Measurements from ENCODE around the gene UTS2B.

UTS2B gene

DNA sequence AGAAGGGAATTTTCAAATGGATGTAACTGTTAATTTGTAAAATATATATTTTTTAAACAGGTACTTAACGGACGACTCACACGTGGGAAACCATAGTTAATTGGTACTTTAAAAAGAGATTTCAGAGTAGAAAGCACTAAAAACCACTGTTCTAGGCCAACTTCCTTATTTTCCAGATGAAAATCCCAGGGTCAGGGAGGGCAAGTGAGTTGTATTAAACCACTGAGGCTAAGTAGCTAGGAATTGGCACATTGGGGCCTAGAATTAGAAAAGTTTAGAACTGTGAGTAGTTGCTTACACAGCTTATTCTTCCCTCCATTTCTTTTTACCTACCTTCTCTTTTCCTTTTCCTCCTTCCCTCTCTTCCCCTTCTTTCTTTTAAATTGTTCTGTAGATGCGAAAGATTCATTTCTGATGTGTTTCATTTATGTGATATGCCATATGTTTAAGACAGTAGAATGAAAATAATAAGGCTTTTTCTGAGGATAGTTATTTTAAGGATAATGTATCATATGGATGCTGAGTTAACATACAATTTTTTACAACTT, 4.1 kb upstream of the UTS2B start:
- Histone ChIP-seq H3K4me3 (ENCODE audit: low read depth, low read length) (no peak overlapping the region), H3K36me3 (no peaks in the 10 kb centered on the region), H3K4me1 (no peaks in the 10 kb centered on the region), H3K9me3 (no peaks in the 10 kb centered on the region), H3K27me3 (no peaks in the 10 kb centered on the region)
- no peak for DNase-seq
- TF ChIP-seq CTCF (IDR thresholded peaks at IDR 0.05; ENCODE audit: low read depth, low read length) = no peak

- DNase-seq = no peak
- H3K4me3 ChIP-seq (ENCODE audit: low read depth, low read length) = no peak overlapping the region
- TF ChIP-seq CTCF (IDR thresholded peaks at IDR 0.05; ENCODE audit: low read depth, low read length) = no peak
- H3K9me3 ChIP-seq = no peaks in the 10 kb centered on the region
- H3K4me1 ChIP-seq = no peaks in the 10 kb centered on the region
- no peaks in the 10 kb centered on the region for H3K27me3 ChIP-seq
- no peaks in the 10 kb centered on the region for H3K36me3 ChIP-seq
Observed at GRCh38 chr3:191333298-191333880, 3.1 kb upstream of the UTS2B start.

- Histone ChIP-seq H3K9me3 (no peaks in the 10 kb centered on the region), H3K4me1 (no peaks in the 10 kb centered on the region), H3K4me3 (ENCODE audit: low read depth, low read length) (no peak overlapping the region), H3K36me3 (no peaks in the 10 kb centered on the region), H3K27me3 (no peaks in the 10 kb centered on the region)
- DNase-seq = no peak
- no peak for TF ChIP-seq CTCF (IDR thresholded peaks at IDR 0.05; ENCODE audit: low read depth, low read length)
Observed at GRCh38 chr3:191331388-191331787, 1.1 kb upstream of the UTS2B start.

GRCh38 chr3:191330530-191331048, 263 bp upstream of the UTS2B start:
- Histone ChIP-seq H3K9me3 (no peaks in the 10 kb centered on the region), H3K36me3 (no peaks in the 10 kb centered on the region), H3K4me3 (ENCODE audit: low read depth, low read length) (peak overlapping the region; percentile 78), H3K4me1 (no peaks in the 10 kb centered on the region), H3K27me3 (no peaks in the 10 kb centered on the region)
- no peak for TF ChIP-seq CTCF (IDR thresholded peaks at IDR 0.05; ENCODE audit: low read depth, low read length)
- no peak for DNase-seq

- no peaks in the 10 kb centered on the region for H3K36me3 ChIP-seq
- no peaks in the 10 kb centered on the region; the same call in 1 of the 2 replicates for H3K4me1 ChIP-seq
- TF ChIP-seq CTCF (IDR thresholded peaks at IDR 0.05; ENCODE audit: low read depth, low read length) = no peak
- DNase-seq = peak; percentile 84
- peak within 1 kb of the TSS; percentile 78 for H3K4me3 ChIP-seq (ENCODE audit: low read depth, low read length)
- H3K27me3 ChIP-seq = no peaks in the 10 kb centered on the region
- H3K9me3 ChIP-seq = no peaks in the 10 kb centered on the region
Observed at GRCh38 chr3:191328962-191329653, 1.2 kb downstream of the UTS2B start, which contains the start of gene CCDC50. TSS of gene CCDC50 (plus strand) at chr3:191329394. CDS start at chr3:191329675, 281 bp downstream.
